GM12874 (cell line): ENCODE results near the gene ZNF792.

Experiments used
- TF ChIP-seq, protein P1 (sequence below): IDR thresholded peaks from 2 replicates; pipeline ENCODE4 v1.5.1; 2011; ENCODE audit warnings: low read depth, mild to moderate bottlenecking, control low read depth, low read length, moderate library complexity; ENCODE audit not compliant: insufficient read depth

ZNF792 gene

DNA sequence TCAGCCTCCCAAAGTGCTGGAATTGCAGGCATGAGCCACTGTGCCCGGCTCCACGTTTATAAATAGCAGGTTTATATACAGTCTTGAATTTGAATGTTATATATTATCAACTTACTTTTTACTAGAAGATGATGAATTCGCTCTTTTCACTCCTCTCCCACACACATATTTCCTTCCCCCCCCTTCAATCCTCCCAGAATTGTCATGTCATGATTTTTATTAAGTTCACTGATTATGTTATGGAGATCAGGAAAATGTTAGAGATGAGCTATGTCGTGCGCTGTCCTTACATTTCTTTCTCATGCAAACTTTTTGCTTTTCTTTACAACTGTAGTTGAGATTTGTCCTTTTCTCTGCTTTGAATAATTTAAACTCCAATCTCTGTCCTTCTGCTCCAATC lies 18.2 kb upstream of the ZNF792 start:
- TF ChIP-seq, protein P1, sequence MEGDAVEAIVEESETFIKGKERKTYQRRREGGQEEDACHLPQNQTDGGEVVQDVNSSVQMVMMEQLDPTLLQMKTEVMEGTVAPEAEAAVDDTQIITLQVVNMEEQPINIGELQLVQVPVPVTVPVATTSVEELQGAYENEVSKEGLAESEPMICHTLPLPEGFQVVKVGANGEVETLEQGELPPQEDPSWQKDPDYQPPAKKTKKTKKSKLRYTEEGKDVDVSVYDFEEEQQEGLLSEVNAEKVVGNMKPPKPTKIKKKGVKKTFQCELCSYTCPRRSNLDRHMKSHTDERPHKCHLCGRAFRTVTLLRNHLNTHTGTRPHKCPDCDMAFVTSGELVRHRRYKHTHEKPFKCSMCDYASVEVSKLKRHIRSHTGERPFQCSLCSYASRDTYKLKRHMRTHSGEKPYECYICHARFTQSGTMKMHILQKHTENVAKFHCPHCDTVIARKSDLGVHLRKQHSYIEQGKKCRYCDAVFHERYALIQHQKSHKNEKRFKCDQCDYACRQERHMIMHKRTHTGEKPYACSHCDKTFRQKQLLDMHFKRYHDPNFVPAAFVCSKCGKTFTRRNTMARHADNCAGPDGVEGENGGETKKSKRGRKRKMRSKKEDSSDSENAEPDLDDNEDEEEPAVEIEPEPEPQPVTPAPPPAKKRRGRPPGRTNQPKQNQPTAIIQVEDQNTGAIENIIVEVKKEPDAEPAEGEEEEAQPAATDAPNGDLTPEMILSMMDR = no peak

DNA sequence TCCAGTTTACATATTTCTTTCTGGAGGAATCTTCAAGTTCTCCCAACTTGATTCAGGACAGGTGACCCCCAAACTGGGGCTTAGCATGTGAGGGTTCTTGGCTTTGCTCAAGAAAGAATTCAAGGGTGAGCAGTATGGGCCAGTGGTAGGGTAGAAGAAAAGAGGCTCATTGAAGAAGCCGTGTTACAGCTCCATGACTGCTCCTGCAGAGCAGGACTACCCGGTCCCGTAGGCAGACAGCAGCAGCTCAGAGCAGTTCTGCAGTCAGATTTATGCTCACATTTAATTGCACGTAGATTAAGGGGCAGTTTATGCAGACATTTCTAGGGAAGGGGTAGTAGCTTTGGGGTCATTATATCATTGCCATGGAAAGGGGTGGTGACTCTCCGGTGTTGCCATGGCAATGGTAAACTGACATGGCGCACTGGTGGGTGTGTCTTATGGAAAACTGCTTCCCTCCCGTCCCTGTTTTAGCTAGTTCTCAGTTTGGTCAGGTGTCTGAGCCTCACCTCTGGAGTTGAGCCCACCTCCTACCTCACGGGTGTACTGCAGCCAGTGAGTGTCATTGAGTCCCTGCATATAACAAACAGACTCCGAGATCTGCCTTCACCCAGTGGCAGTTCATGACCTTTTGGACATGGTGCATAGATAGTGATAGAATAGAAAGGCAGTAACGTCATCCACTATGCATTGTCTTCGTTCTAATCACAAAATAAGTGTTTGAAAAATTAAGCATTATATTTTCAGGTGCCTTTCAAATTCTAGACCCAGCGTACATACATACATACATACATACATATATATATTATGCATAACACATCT lies 16.0 kb upstream of the ZNF792 start:
- TF ChIP-seq, protein P1 = no peak

DNA sequence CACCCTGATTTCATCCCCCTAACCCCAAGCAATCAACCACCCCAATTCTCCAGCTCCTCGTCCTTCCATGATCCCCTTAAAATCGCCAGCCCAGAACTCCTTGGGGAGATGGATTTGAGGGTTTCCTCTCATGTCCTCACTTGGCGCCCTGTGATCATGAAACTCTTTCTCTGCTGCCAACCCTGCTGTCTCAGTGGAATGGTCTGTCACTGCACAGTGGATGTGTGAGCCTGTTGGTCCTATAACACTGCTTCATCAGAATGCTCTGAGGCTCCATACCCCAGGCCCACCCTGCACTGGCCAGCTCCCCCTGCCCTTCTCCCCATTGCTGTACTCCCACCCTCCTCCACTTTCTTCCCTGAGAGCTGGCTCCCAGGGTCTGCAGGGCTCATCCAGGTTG lies 12.6 kb upstream of the ZNF792 start:
- TF ChIP-seq, protein P1 = no peak

DNA sequence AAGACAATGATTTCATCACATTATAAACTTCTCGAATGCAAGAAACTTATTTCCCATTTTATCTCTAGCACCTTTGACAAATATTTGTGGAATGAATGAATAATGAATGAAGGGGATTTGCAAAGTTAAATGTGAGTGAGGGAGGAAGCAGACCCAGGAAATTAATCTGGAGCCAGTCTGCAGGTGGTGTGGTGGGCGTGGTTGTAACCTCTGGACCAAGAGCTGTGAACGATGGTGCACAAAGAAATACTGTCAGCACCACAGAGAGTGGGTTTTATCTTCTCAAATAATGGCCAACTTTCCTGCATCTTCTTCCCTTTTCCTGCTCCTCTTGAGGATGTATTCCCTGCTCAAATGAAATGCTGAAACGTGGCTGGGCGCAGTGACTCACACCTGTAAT lies 11.0 kb upstream of the ZNF792 start:
- TF ChIP-seq, protein P1 = no peak

DNA sequence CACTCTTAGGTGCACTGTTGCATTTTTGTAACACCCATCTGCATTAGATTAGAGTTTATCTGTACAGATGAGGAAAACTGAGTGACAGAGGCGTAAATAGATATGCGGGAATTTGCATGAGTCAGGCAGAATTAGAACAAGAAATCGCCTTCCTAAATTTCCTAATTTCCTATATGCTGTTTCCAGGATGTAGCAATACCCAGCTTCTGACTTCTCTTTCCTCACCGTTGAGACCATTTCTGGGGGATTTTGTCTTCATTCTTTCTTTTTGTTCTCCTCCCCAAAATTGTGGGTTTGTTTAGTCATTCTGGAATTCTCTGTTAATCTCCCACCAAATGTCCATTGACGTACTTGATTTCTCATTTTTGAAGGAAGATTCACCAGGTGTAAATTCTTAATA lies 10.6 kb upstream of the ZNF792 start:
- TF ChIP-seq, protein P1 = no peak

DNA sequence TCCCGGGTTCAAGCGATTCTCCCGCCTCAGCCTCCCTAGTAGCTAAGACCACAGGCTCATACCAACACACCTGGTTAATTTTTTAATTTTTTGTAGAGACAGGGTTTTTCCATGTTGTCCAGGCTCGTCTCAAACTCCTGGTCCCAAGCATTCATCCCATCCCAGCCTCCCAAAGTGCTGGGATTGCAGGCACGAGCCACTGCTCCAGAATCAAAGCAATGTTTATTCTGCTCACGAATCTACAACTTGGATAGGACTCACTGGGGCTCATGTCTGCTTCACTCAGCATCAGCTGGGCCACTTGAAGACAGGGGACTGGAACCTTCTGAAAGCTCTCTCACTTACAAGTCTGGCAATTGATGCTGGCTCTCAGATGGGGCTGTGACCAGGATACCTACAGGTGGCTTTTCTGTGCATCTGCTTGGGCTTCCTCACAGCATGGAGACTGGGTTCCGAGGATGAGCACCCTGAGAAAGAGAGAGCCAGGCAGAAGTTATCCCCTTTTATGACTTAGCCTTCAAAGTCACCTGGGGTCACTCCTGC lies 8.2 kb upstream of the ZNF792 start:
- TF ChIP-seq, protein P1 = no peak

DNA sequence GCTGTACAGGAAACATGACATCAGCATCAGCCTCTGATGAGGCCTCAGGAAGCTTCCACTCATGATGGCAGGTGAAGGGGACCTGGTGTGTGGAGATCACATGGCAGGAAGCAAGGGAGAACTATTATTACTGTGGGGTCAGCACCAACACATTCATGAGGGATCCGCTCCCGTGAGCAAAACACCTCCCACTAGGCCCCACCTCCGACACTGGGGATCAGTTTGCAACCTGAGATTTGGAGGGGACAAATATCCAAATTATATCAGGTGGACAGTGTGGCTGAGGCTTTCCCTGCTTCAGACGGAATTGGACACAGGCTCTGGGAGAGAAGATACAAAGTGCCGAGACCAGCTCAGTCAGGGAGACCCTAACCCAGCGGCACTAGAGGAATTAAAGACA lies 5.7 kb upstream of the ZNF792 start:
- TF ChIP-seq, protein P1 = no peak
